WTC11 (cell line): ENCODE results near the gene C20orf204. TPM values are rescaled to one million over a fixed set of nuclear protein-coding genes. Genes with fewer than 3 reads are reported as not detected.

Source experiments
- ATAC-seq: fragments of 200-7000 bp; cut with Tn5 transposase; 2 replicates; pipeline ENCODE4 v1.10.0; 2021; ENCODE audit warnings: mild to moderate bottlenecking, moderate library complexity
- CTCF ChIA-PET: fragments of 300-600 bp; sonication (Branson Sonifier 250); formaldehyde crosslinking; loops from one replicate; lab custom pipeline; 2021; ENCODE audit warnings: antibody characterized with exemption; lab: Charles Lee
- POLR2A ChIA-PET: fragments of 350-600 bp; sonication (Branson Sonifier 250); formaldehyde crosslinking; loops from one replicate; lab custom pipeline; 2021; ENCODE audit warnings: antibody characterized with exemption; lab: Charles Lee
- DNase-seq: peaks from one replicate; pipeline ENCODE4 v3.0.0; 2021; ENCODE audit warnings: low spot score
- H3K27ac Mint-ChIP-seq: 2 replicates; pipeline ENCODE4 v1.8.0; 2021; ENCODE audit warnings: mixed read lengths
- H3K27me3 Mint-ChIP-seq: 2 replicates; pipeline ENCODE4 v1.8.0; 2021; ENCODE audit warnings: low read depth, mild to moderate bottlenecking, moderate library complexity, mixed read lengths
- H3K36me3 Mint-ChIP-seq: 2 replicates; pipeline ENCODE4 v1.8.0; 2021; ENCODE audit warnings: mixed read lengths
- H3K4me1 Mint-ChIP-seq: 2 replicates; pipeline ENCODE4 v1.8.0; 2022; ENCODE audit warnings: mixed read lengths
- H3K4me3 Mint-ChIP-seq: 2 replicates; pipeline ENCODE4 v1.8.0; 2021; ENCODE audit warnings: mild to moderate bottlenecking, moderate library complexity, mixed read lengths
- H3K9me3 Mint-ChIP-seq: 2 replicates; pipeline ENCODE4 v1.8.0; 2021; ENCODE audit warnings: mixed read lengths
- AFF4 ChIP-seq: sonication (generic); formaldehyde crosslinking; IDR thresholded peaks from 2 replicates; pipeline ENCODE4 v1.8.1; 2023; ENCODE audit warnings: mild to moderate bottlenecking, missing genetic modification reagents, borderline replicate concordance
- ATF2 ChIP-seq: sonication (generic); formaldehyde crosslinking; IDR thresholded peaks from 2 replicates; pipeline ENCODE4 v1.8.1; 2022; ENCODE audit warnings: low read depth, missing genetic modification reagents, borderline replicate concordance
- CBFB ChIP-seq: sonication (generic); formaldehyde crosslinking; IDR thresholded peaks from 2 replicates; pipeline ENCODE4 v1.8.1; 2022; ENCODE audit warnings: mild to moderate bottlenecking, low read depth, missing genetic modification reagents
- CDX4 ChIP-seq: fragments of 250-450 bp; sonication (Bioruptor Pico); IDR thresholded peaks from 2 replicates; pipeline ENCODE4 v1.9.0; 2021; ENCODE audit warnings: moderate library complexity, mild to moderate bottlenecking, inconsistent platforms, borderline replicate concordance
- CTCF ChIP-seq: fragments of 200-600 bp; IDR thresholded peaks from 2 replicates; pipeline ENCODE4 v1.8.0; 2022; ENCODE audit warnings: antibody characterized with exemption
- E2F1 ChIP-seq: sonication (generic); formaldehyde crosslinking; IDR thresholded peaks from 2 replicates; pipeline ENCODE4 v1.8.0; 2022; ENCODE audit warnings: mild to moderate bottlenecking, missing genetic modification reagents
- E2F5 ChIP-seq: sonication (generic); formaldehyde crosslinking; IDR thresholded peaks from 2 replicates; pipeline ENCODE4 v1.8.1; 2022; ENCODE audit warnings: mild to moderate bottlenecking, moderate library complexity, missing genetic modification reagents
- EMX1 ChIP-seq: fragments of 250-450 bp; sonication (Bioruptor Pico); IDR thresholded peaks from 2 replicates; pipeline ENCODE4 v1.8.0; 2021; ENCODE audit warnings: mild to moderate bottlenecking
- GRHL2 ChIP-seq: fragments of 250-450 bp; sonication (Bioruptor Pico); IDR thresholded peaks from 2 replicates; pipeline ENCODE4 v1.8.0; 2022; ENCODE audit warnings: mild to moderate bottlenecking, moderate library complexity; ENCODE audit not compliant: insufficient replicate concordance, severe bottlenecking
- MXD4 ChIP-seq: fragments of 250-450 bp; sonication (Bioruptor Pico); IDR thresholded peaks from 2 replicates; pipeline ENCODE4 v1.8.0; 2021; ENCODE audit warnings: mild to moderate bottlenecking, moderate library complexity, borderline replicate concordance
- NFATC4 ChIP-seq: fragments of 250-450 bp; sonication (Bioruptor Pico); IDR thresholded peaks from 2 replicates; pipeline ENCODE4 v1.9.0; 2021; ENCODE audit warnings: mild to moderate bottlenecking
- NR3C1 ChIP-seq: sonication (generic); formaldehyde crosslinking; conservative IDR thresholded peaks from 2 replicates; pipeline ENCODE4 v1.8.1; 2023; ENCODE audit warnings: low read depth, mild to moderate bottlenecking, missing genetic modification reagents
- PRRX2 ChIP-seq: fragments of 250-450 bp; sonication (Bioruptor Pico); IDR thresholded peaks from 2 replicates; pipeline ENCODE4 v1.8.0; 2021; ENCODE audit warnings: mild to moderate bottlenecking
- SMAD4 ChIP-seq: sonication (generic); formaldehyde crosslinking; IDR thresholded peaks from 2 replicates; pipeline ENCODE4 v1.8.0; 2022; ENCODE audit warnings: mild to moderate bottlenecking, missing genetic modification reagents
- SOX15 ChIP-seq: fragments of 250-450 bp; sonication (Bioruptor Pico); IDR thresholded peaks from 2 replicates; pipeline ENCODE4 v1.9.0; 2021; ENCODE audit warnings: mild to moderate bottlenecking
- TCF7 ChIP-seq: sonication (generic); formaldehyde crosslinking; IDR thresholded peaks from 2 replicates; pipeline ENCODE4 v1.8.0; 2022; ENCODE audit warnings: mild to moderate bottlenecking, low read depth, missing genetic modification reagents, moderate library complexity
- TEAD1 ChIP-seq: sonication (generic); formaldehyde crosslinking; IDR thresholded peaks from 2 replicates; pipeline ENCODE4 v1.8.0; 2022; ENCODE audit warnings: mild to moderate bottlenecking, missing genetic modification reagents
- TEAD4 ChIP-seq: sonication (generic); formaldehyde crosslinking; IDR thresholded peaks from 2 replicates; pipeline ENCODE4 v1.8.0; 2022; ENCODE audit warnings: mild to moderate bottlenecking, missing genetic modification reagents
- ZBTB21 ChIP-seq: sonication (generic); formaldehyde crosslinking; IDR thresholded peaks from 2 replicates; pipeline ENCODE4 v1.8.1; 2023; ENCODE audit warnings: mild to moderate bottlenecking, missing genetic modification reagents, borderline replicate concordance
- total RNA-seq: library from RNA; stranded (reverse); gene quantifications from 3 replicates; pipeline ENCODE4 v1.2.3, GENCODE V29; 2021

Gene C20orf204
- total RNA-seq, 1 experiment from 2014 or later, result 2.1 TPM

GRCh38 chr20:64029293-64030117 lies 6.5 kb upstream of the C20orf204 start:
- H3K27me3 Mint-ChIP-seq, result no peaks in the 10 kb centered on the region
- no peak for DNase-seq
- POLR2A ChIA-PET, result interaction anchor here (0.7 kb wide), 1 partner anchor 25 kb away, joined by 3 read pairs; no protein-coding TSS in a partner anchor
- H3K4me1 Mint-ChIP-seq, result no peaks in the 10 kb centered on the region
- no peaks in the 10 kb centered on the region for H3K9me3 Mint-ChIP-seq
- H3K36me3 Mint-ChIP-seq, result peaks cover 49% of the 10 kb centered on the region
- no peak for ATAC-seq
- H3K4me3 Mint-ChIP-seq, result no peak overlapping the region
- no peak overlapping the region for H3K27ac Mint-ChIP-seq
- TF ChIP-seq GRHL2 (CRISPR knock-in tag) (no peak), TEAD1 (CRISPR knock-in tag) (no peak), PRRX2 (CRISPR knock-in tag) (no peak), ZBTB21 (CRISPR knock-in tag) (no peak), ATF2 (CRISPR knock-in tag) (no peak), CDX4 (CRISPR knock-in tag) (no peak), E2F1 (CRISPR knock-in tag) (no peak), CBFB (CRISPR knock-in tag) (no peak), TEAD4 (CRISPR knock-in tag) (no peak), MXD4 (CRISPR knock-in tag) (no peak)
- CTCF ChIA-PET, result no interaction called here

- H3K27me3 Mint-ChIP-seq, result no peaks in the 10 kb centered on the region
- CTCF ChIA-PET, result no interaction called here
- H3K36me3 Mint-ChIP-seq, result peaks cover 44% of the 10 kb centered on the region
- TF ChIP-seq SOX15 (CRISPR knock-in tag) (no peak), TCF7 (no peak), NFATC4 (CRISPR knock-in tag) (no peak)
- TF ChIP-seq, all 79 proteins: peak for 0
- POLR2A ChIA-PET, result no interaction called here
- Mint-ChIP-seq H3K4me3 (no peak overlapping the region), H3K4me1 (peaks cover 5% of the 10 kb centered on the region), H3K27ac (no peak overlapping the region), H3K9me3 (no peaks in the 10 kb centered on the region)
- DNase-seq (no peak), ATAC-seq (no peak)
Measured at GRCh38 chr20:64030371-64031134, 5.4 kb upstream of the C20orf204 start.

GRCh38 chr20:64031822-64032314 lies 4.1 kb upstream of the C20orf204 start:
- no peak overlapping the region for H3K4me3 Mint-ChIP-seq
- ChIA-PET CTCF (no interaction called here), POLR2A (no interaction called here)
- no peak overlapping the region for H3K27ac Mint-ChIP-seq
- no peak for ATAC-seq
- DNase-seq, result no peak
- peaks cover 39% of the 10 kb centered on the region for H3K36me3 Mint-ChIP-seq
- no peaks in the 10 kb centered on the region for H3K9me3 Mint-ChIP-seq
- H3K27me3 Mint-ChIP-seq, result no peaks in the 10 kb centered on the region
- H3K4me1 Mint-ChIP-seq, result peaks cover 17% of the 10 kb centered on the region
- TF ChIP-seq SMAD4 (CRISPR knock-in tag) (no peak), AFF4 (CRISPR knock-in tag) (no peak), CTCF (no peak), NR3C1 (CRISPR knock-in tag) (no peak), E2F5 (CRISPR knock-in tag) (no peak), CDX4 (CRISPR knock-in tag) (no peak), EMX1 (CRISPR knock-in tag) (no peak), TCF7 (no peak)
